Anterior cingulate cortex (tissue), 58 donors: ENCODE measurements around the gene IGFBP1.
A peak's percentile ranks its signal among the peaks of the same experiment; 100 is the strongest.

Experiments
- DNase-seq, 58 donors: peaks; one replicate each; lab custom pipeline; 2025; lab: John Stamatoyannopoulos, UW

The IGFBP1 gene

DNA sequence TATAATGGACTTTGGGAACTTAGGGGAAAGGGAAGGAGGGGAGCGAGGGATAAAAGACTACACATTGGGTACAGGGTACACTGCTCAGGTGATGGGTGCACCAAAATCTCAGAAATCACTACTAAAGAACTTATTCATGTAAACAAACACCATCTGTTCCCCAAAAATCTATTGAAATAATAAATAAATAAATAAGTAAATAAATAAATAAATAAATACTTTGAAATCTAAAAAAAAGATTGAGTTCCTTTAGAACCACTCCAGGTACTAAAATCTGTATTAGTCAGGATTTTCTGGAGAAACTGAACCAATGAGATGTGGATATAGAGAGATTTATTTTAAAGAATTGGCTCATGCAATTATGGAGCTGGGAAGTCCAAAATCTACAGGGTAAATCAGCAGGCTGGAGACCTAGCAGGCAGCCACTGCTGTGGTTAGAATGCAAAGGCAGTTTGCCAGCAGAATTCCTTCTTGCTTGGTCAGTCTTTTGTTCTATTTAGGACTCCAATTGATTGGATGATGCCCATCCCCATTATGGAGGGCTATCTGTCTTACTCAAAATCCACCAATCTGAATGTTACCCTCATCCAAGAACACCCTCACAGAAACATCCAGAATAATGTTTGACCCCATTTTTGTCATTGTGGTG lies 8.9 kb downstream of the IGFBP1 start:
- DNase-seq = no peak

DNA sequence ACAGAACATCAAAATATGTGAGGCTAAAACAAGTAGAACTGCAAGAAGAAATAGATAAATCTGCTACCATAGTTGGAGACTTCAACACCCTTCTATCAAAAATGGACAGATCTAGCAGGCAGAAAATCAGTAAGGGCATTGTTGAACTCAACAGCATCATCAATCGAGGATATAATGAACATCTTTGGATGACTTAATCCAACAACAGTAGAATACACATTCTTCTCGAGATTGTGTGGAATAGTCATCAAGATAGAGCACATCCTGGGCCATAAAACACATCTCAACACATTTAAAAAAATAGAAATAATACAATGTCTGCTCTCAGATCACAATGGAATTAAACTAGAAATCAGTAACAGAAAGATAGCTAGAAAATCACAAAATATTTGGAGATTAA lies 9.9 kb downstream of the IGFBP1 start:
- DNase-seq = no peak

DNA sequence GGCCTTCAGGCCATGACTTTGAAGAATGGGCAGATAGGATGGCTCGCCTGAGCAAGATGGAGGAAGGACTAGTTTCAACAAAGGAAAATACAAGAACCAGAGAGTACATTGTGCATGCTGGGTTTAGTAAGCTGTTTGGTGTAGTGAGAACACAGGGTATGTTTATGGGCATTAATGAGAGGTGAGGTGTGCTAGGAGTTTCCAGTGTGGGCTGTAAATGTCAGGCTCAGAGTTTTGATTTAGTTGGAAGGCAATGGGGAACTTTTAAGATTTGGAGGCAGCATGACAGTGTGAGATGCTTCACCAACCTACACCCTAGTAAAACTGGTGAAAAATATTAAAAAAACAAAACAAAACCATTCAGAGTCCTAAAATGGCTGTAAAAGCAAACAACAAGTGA lies 13.3 kb downstream of the IGFBP1 start:
- DNase-seq = no peak

DNA sequence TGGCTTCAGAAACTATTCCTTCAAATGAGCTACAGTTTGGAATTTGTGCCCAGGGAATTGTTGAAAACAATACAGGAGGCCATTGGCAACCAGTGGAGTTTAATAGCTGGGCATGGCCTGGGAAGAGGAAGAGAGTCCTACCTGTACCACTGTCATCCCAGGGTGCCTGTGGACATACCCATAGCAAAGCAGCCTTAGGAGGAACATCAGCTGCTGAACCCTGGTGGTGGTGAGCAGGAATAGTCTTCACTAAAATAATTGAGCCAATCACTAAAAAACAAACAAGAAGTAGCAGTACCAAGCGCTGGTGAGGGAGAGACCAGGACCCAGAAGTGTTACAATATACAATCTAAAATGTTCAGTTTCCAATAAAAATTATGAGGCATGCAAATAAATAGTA lies 14.5 kb downstream of the IGFBP1 start:
- DNase-seq = no peak

DNA sequence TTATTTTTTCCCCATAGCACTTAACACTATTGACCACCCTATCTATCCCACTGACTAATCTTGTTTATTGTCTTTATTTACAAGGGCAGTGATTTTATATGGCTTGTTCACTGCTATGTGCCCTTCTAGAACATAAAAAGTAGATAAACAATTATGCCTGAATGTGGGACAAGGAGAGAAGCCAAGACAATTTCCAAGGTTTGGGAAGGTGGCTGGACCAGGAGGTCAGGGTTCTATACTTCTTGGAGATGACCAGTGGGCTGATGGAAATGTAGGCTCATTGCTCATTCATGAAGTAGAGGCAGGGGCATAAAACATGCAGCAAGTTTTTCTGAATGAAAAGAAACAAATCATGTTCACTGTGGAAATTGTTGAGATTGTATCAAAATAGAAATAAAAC lies 21.3 kb downstream of the IGFBP1 start:
- DNase-seq = no peak

DNA sequence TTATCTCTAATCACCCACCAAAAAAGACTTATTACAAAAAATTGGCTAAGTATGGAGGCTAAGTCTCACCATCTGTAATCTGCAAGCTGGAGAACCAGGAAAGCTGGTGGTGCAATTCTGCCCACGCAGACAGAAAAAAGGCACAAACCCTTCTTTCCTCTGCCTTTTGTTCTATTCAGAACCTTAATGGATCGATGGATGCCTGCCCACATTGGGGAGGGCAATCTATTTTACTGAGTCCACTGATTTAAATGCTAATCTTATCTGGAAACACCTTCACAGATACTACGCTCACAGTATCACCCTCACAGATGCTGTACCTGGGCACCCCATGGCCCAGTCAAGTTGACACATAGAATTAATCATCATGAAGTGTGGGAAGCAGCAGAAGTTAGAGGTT lies 22.6 kb downstream of the IGFBP1 start:
- DNase-seq = no peak

DNA sequence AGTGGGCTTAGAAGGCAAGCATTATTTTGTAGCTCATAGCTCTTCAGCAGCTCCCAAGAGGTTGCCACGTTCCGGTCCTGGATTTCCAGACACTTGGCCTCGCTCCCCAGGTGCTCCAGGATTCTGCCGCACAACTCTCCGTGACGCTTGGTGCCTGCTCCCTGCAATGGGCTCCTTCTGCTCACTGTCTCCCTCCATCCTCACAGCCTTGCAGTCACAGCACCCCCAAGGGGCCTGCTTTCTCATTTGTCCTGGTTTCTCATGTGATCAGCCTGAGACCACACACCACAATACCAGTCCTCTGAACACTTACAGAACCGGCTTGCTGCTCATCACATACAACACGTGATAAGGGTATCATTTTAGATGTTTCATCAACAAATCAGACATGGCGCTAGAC lies 23.0 kb downstream of the IGFBP1 start:
- DNase-seq = no peak

DNA sequence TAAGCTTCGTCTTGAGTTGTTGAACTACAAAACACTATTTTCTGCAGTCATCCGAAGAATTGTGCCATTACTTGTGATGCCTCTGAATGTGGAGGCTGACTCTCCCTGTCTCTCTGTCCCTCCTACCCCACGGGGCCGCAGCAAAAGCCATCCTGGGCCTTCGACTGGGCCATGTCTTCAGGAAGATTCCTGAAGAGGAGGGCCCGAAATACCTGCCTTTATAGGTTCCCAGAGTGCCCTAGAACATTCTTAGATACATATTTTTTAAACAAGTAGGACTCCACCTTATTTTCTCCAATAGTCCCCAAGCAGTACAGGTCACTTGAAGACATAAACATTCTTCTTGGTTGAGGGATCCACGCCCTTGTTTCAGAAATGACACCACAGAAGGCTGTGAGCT lies 24.7 kb downstream of the IGFBP1 start:
- DNase-seq = no peak

DNA sequence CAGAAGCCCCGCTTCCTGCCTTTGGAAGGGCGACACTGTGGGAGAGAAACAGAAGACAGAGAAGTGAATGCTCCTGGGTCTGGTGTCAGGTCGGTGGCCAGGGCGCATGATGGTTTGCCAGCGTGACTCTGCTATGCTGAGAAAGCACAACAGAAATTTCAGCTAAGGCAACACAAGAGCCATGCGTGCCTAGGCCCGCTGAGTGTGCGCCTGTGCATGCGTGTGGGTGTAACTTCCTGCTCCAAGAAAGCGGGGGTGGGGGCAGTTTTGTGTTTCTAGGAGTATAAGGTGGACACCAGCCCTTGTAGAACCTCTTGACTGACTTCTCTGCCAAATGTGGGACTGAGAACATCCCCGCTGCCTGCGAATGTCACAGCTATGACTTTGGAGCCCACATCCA lies 26.6 kb downstream of the IGFBP1 start:
- DNase-seq = no peak

DNA sequence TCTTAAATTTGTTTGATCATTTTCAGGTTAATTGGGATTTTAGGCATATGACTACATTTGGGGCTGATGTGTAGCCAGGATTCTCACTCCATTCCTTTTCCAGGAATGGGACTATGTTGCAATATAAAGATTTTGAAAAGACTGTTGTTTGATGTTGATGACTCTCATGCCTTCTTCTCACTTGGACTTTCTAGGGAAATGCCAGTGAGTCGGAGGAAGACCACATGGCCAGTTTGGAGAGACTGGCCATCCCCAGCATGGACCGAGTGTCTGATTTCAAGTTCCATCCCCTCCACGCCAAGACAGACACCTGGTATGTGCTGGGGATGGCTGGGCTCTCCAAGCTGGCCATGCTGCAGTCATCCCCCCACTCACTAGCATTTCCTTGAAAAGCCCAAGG lies 27.3 kb downstream of the IGFBP1 start:
- DNase-seq = no peak

DNA sequence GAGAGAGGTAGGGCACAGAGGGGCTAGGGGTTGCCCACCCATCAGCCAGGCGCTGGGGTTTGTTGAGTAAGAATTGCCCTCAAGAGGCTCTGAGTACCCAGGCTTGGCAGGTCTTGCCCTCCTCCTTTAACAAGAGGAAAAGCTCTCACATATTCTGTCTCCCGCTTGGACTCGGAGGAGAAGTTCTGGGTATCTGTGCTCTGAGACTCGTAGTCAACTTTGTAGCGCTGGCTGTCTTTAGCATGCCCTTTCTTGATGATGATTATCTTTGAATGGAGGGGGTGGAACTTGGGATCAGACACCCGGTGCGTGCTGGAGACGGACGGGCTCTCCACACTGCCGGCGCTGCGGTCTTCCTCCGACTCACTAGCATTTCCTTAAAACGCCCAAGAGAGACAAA lies 28.8 kb downstream of the IGFBP1 start:
- DNase-seq = no peak

DNA sequence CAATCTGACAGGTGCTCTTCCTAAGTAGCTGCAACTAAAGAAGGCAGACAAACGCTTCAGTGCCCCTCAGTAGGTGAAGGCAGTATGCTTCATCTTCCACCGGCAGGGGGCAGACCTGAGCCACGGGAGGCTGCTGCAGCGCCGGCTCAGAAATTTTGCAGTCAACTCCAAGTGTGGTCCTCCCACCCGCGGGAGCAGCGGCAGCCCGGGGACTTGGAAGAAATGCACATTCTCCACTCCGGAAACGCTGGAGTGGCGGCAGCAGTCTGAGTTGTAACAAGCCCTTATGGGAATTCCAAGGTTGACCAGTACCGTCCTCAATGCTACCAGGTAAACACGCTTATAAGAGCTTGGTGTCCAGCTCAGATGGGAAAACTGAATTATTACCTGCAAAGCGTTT lies 29.4 kb downstream of the IGFBP1 start:
- DNase-seq = peak in 54 of 58 donors; percentile 29 to 86 (median 58)

DNA sequence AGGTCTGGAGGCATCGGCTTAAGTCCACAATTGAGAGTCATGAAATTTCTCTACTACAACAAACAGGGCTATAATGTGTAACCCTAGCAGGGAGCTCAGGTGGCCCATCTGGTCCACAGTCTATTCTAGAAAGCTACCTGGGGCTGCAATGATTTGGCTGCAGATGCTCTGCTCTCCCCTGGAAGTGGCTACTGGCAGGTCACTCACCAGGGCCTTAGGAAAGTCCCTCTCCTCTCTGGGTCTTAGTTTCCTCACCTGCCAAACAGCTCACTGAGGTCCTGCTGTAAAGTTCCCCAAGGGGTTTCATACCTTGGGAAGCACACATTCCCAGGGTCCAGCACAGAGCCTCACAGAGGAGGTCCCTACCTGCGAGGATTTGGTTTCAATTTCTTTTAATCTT lies 30.3 kb downstream of the IGFBP1 start:
- no peak for DNase-seq

DNA sequence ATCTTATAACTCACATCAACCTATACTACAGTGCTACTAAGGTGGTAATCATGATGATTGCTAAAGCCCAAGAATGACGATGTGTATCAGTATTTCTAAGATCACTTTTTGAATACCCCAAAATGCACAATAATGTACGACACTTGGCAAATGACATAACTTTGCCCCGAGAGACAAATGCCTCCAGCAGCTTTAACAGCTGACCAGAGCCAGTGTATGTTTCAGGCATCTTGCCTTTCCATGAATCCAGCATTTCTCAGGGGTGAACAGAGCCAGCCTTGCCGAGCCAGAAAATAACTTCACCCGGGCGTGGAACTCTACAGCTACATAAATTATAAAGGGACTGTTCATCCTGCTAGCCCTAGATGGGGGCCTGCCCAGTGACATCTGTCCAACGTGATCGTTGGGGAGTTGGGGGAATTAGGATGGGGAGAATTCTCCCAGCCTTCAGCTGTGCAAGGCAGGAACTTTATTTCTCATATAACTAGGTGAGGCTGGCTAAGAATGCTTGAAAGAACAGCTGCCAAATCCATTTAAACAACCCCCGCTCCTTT lies 31.0 kb downstream of the IGFBP1 start:
- DNase-seq = no peak

DNA sequence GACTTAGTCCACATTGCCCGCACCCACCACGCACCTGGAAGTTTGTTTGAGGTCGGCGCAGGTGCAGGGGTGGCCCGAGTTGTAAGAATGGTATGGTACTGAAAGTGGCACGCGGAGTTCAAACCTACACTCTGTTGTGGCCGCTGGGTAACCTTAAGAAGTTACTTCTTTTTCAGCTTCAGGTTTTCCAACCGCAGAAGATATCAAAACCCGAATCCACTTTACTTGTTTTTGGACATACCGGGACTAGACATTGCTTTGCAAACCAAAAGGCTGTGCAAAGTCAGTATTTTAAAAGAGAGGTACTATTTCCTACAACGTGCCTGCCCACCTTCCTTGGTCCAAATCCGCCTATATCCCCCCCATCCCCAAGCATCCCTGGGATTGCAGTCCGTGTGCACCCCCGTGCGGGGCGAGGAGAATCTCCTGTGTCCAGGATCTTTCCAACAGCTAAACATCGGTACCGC lies 31.7 kb downstream of the IGFBP1 start:
- no peak for DNase-seq

DNA sequence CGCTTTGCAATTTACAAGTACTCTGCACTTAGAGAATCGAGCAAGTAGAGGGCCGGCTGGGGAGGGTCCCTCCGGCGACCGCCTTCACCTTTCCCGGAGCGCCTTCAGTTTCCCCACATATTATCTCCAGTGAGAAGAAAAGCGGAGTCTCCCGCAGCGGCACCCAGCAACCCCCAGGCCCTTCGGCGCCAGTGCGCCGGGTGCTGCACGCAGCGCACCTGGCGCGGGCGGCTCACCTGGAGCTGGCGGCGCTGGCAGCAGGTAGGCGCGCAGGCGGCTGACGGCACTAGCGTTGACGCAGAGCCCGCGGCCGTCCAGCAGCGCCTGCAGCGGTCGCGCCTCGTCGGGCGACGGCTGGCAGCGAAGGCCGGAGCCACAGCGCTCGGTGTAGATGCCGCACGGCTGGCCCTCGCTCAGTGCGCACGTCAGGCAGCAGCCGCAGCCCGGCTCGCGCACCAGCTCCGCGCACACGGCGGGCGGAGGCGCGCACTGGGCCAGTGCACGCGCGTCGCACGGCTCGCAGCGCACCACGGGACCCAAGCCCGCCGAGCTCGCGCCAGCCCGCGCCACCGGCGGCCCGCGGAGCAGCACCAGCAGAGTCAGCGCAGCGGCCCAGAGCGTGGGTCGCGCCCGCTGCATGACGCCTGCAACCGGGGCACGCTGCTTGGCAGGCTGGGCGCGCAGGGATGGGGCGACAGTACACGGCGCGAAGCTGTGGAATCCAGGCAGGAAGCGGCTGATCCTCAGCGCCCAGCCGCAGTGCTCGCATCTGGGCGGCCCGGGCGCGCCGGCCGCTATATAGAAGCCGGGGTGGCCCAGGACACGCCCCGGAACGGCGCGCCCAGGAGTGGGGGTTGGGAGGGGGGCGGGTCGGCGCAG lies 32.5 kb downstream of the IGFBP1 start, which contains the start of gene IGFBP3:
IGFBP3 (minus strand) TSS at position 771 of the 879 bp plus-strand sequence; CDS start at position 639, 132 bp downstream.
- DNase-seq = peak in 21 of 58 donors; percentile 11 to 57 (median 33)

DNA sequence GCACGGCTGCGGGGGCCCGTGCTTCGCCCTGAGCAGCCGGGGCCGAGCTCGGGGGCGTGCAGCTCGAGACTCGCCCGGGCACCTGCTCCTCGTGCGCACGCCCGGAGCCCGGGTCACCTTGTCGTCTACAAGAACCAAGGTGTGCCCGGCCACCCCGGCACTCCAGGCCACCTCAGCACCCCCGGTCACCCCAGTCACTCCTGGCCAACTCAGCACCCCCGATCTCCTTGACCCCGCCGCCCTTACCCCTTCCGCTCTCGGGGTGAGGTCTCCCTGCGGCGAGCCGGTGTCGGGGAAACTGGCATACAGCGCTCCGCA lies 33.1 kb downstream of the IGFBP1 start:
- DNase-seq = no peak

DNA sequence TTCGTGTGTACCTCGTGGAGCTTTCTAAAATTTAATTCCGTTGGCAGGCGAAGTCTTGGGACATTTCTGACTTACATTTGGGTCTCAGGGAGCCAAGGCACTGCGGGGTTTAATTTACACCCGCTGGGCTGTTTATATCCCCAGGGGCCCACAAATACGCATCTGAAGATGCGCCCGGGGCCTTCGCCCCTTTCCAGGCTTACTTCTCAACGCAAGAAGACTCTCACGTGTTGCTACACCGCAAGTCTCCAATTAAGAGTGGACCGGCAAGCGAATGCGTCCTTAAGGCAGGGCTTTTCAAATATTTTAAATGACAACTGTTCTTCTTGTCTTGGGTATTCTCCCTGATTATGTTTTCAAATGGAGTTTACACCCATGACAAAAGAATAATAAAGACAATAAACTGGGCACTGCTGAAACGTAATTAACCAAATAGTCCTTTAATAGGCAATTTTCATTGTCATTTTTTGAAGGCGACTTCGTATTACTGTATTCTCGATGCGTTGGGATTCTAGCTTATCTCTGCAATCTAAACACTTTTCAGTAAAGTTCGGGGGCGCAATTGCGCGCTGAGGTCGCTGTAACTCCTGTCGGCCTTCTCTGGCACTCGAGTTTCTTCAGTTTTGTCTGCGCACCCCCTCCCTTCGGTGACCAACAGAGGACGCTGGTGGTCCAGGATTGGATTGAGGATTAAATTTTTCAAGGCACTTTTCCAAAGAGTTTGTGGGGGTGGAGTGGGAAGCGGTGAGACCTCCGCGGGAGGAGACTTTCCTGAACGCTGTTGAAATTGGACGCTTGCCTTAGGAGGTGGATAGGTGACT lies 33.6 kb downstream of the IGFBP1 start:
- DNase-seq = peak in 30 of 58 donors; percentile 6 to 63 (median 26)

DNA sequence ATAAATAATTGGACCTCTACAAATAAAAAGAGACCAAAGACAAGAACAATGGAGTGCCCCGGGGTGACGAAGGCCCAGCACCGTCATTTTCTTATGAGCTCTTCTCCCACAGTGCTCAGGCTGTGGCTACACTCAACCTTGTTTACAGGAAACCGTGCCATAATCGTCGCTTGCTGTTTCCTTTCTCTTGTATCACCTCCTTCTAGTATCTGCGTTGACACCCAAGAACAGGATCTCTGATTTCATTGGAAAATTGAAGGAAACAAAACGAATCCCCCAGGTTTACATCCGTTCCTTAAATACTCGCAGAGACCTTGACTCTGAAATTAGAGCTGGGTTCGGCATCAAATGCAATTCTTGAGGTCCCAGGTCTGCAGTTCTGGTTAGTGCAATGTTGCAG lies 34.5 kb downstream of the IGFBP1 start:
- peak in 1 of 58 donors; percentile 4 for DNase-seq

DNA sequence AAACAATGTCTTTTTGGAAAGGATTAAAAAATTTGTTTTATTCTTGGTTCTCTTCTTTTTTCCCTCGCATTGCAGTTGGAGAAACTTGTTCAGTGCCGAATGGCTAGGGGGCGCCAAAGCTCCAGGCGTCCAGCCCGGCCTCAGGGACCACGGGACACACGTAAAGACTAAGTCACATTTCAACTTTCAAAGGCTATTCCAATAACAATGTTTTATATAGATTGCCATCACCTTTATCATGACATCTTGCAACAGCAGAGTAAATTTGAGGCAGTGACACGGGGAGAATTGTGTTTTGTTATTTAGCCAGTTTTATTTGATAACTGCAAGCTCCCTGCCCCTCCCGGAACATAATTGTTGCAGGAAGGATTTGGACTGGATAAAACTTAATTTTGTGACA lies 35.0 kb downstream of the IGFBP1 start:
- DNase-seq = peak in 47 of 58 donors; percentile 8 to 83 (median 45)

DNA sequence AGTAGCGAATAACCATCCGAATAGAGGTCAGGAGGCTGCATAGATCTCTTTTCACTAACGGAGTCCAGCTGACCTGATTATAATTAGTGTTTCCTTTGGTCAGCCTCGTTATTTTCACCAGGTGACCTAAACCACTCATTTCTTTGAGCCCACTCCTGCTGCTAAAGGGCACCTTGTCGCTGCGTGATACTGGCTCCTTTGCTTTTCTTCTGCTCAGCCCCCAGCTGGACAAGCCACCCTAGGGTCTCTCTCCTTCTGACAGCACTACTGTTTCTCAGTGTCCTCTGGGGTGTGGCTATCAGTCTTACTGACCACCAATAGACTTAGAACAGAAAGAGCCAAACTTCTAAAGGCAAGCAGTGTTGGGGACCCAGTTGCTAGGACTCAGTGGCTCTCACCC lies 35.5 kb downstream of the IGFBP1 start:
- DNase-seq = no peak
